Astrocyte of the hippocampus (primary cell): ENCODE data around the gene CAMK1D.
"Not testable (repeated sequence)": the region's sequence is repeated elsewhere in the genome, so short reads cannot be mapped to it uniquely, and the experiment has no call there.

Experiments
- DNase-seq: peaks from one replicate; pipeline ENCODE4 v3.0.0; 2011; ENCODE audit warnings: low read depth, low spot score

CAMK1D gene

GRCh38 chr10:12348870-12349628 lies at the start of gene CAMK1D:
CAMK1D (plus strand) TSS chr10:12349547.
- DNase-seq, result peak; percentile 90

GRCh38 chr10:12301036-12301435 lies 48.3 kb upstream of the CAMK1D start:
- not testable (repeated sequence) for DNase-seq

GRCh38 chr10:12308057-12308456 lies 41.3 kb upstream of the CAMK1D start:
- no peak for DNase-seq

GRCh38 chr10:12308736-12309375 lies 40.5 kb upstream of the CAMK1D start:
- no peak for DNase-seq

- DNase-seq, result not testable (repeated sequence)
Measured at GRCh38 chr10:12309783-12310182, 39.6 kb upstream of the CAMK1D start.

GRCh38 chr10:12314836-12315235 lies 34.5 kb upstream of the CAMK1D start:
- no peak for DNase-seq

- DNase-seq, result no peak
Measured at GRCh38 chr10:12319076-12319475, 30.3 kb upstream of the CAMK1D start.

- DNase-seq, result no peak
Measured at GRCh38 chr10:12320892-12321291, 28.5 kb upstream of the CAMK1D start.

GRCh38 chr10:12321641-12322040 lies 27.7 kb upstream of the CAMK1D start:
- no peak for DNase-seq

GRCh38 chr10:12322583-12323131 lies 26.7 kb upstream of the CAMK1D start:
- no peak for DNase-seq

GRCh38 chr10:12324530-12324929 lies 24.8 kb upstream of the CAMK1D start:
- no peak for DNase-seq

GRCh38 chr10:12327074-12327473 lies 22.3 kb upstream of the CAMK1D start:
- no peak for DNase-seq

GRCh38 chr10:12327476-12327875 lies 21.9 kb upstream of the CAMK1D start:
- no peak for DNase-seq

GRCh38 chr10:12328312-12328711 lies 21.0 kb upstream of the CAMK1D start:
- DNase-seq, result not testable (repeated sequence)

- DNase-seq, result no peak
Measured at GRCh38 chr10:12332572-12333379, 16.6 kb upstream of the CAMK1D start.

- peak; percentile 98 for DNase-seq
Measured at GRCh38 chr10:12333380-12334185, 15.8 kb upstream of the CAMK1D start.

GRCh38 chr10:12334186-12334530 lies 15.2 kb upstream of the CAMK1D start:
- no peak for DNase-seq

- not testable (repeated sequence) for DNase-seq
Measured at GRCh38 chr10:12335169-12335568, 14.2 kb upstream of the CAMK1D start.

- DNase-seq, result peak; percentile 77
Measured at GRCh38 chr10:12337453-12338372, 11.6 kb upstream of the CAMK1D start.

GRCh38 chr10:12338981-12339380 lies 10.4 kb upstream of the CAMK1D start:
- DNase-seq, result no peak
